Inferior parietal cortex (tissue), 1 donor: ENCODE measurements around the gene ALDH1A2.
"Not testable (repeated sequence)": the region's sequence is repeated elsewhere in the genome, so short reads cannot be mapped to it uniquely, and the experiment has no call there.

Experiments used
- DNase-seq: peaks from one replicate; pipeline ENCODE4 v3.0.0-alpha.2; 2016; ENCODE audit errors: extremely low spot score

Gene ALDH1A2

GRCh38 chr15:58065445-58066041 lies at the start of gene ALDH1A2:
ALDH1A2 (minus strand) TSS chr15:58065711; CDS start chr15:58065650, 61 bp downstream.
- DNase-seq: no peak

- DNase-seq: no peak
Observed at GRCh38 chr15:58114812-58115211, 49.3 kb upstream of the ALDH1A2 start.

- no peak for DNase-seq
Observed at GRCh38 chr15:58114388-58114787, 48.9 kb upstream of the ALDH1A2 start.

GRCh38 chr15:58113358-58113757 lies 47.8 kb upstream of the ALDH1A2 start:
- not testable (repeated sequence) for DNase-seq

- no peak for DNase-seq
Observed at GRCh38 chr15:58111718-58112104, 46.2 kb upstream of the ALDH1A2 start.

- DNase-seq: peak; percentile 6
Observed at GRCh38 chr15:58110999-58111717, 45.6 kb upstream of the ALDH1A2 start.

GRCh38 chr15:58109419-58109818 lies 43.9 kb upstream of the ALDH1A2 start:
- DNase-seq: no peak

GRCh38 chr15:58108117-58108516 lies 42.6 kb upstream of the ALDH1A2 start:
- DNase-seq: no peak

- no peak for DNase-seq
Observed at GRCh38 chr15:58103482-58103881, 38.0 kb upstream of the ALDH1A2 start.

- no peak for DNase-seq
Observed at GRCh38 chr15:58096529-58097084, 31.1 kb upstream of the ALDH1A2 start.

- DNase-seq: no peak
Observed at GRCh38 chr15:58095415-58095814, 29.9 kb upstream of the ALDH1A2 start.

GRCh38 chr15:58087871-58088270 lies 22.4 kb upstream of the ALDH1A2 start:
- DNase-seq: no peak

GRCh38 chr15:58086491-58086890 lies 21.0 kb upstream of the ALDH1A2 start:
- DNase-seq: no peak

- no peak for DNase-seq
Observed at GRCh38 chr15:58083526-58083925, 18.0 kb upstream of the ALDH1A2 start.

- DNase-seq: no peak
Observed at GRCh38 chr15:58081891-58082290, 16.4 kb upstream of the ALDH1A2 start.

- no peak for DNase-seq
Observed at GRCh38 chr15:58081456-58081855, 15.9 kb upstream of the ALDH1A2 start.

GRCh38 chr15:58080959-58081358 lies 15.4 kb upstream of the ALDH1A2 start:
- not testable (repeated sequence) for DNase-seq

GRCh38 chr15:58080398-58080797 lies 14.9 kb upstream of the ALDH1A2 start:
- DNase-seq: no peak

- no peak for DNase-seq
Observed at GRCh38 chr15:58078591-58078990, 13.1 kb upstream of the ALDH1A2 start.

GRCh38 chr15:58077427-58077826 lies 11.9 kb upstream of the ALDH1A2 start:
- DNase-seq: no peak

GRCh38 chr15:58074452-58074851 lies 8.9 kb upstream of the ALDH1A2 start:
- DNase-seq: no peak

GRCh38 chr15:58070801-58071418 lies 5.4 kb upstream of the ALDH1A2 start:
- peak; percentile 86 for DNase-seq

- no peak for DNase-seq
Observed at GRCh38 chr15:58069008-58069407, 3.5 kb upstream of the ALDH1A2 start.
